HEK293 (cell line): Measurements from ENCODE around the gene TMEM125.

Experiments used
- CTCF ChIA-PET: fragments of 350-600 bp; formaldehyde crosslinking; extraction: SDS; loops from one replicate; lab custom pipeline; 2021; ENCODE audit warnings: antibody characterized with exemption; lab: Yijun Ruan, JAX
- POLR2A ChIA-PET: fragments of 300-600 bp; formaldehyde crosslinking; extraction: SDS; loops from one replicate; lab custom pipeline; 2020; ENCODE audit warnings: antibody characterized with exemption, inconsistent platforms; lab: Yijun Ruan, JAX
- H3K27ac ChIP-seq: fragments of 200-500 bp; sonication (Bioruptor generic); 2 replicates; pipeline ENCODE4 v1.5.1; 2014; ENCODE audit warnings: low read depth, low read length, control low read depth, inconsistent platforms; ENCODE audit errors: extremely low read depth
- H3K36me3 ChIP-seq, 2 experiments: fragments of 200-500 bp in 1 of 2; sonication (Bioruptor generic) in 1 of 2; 1 replicate in 1 of 2; 2 replicates in 1 of 2; pipeline ENCODE4 v1.5.1; 2014 to 2017; ENCODE audit warnings: inconsistent platforms in 2 of 2, low read length in 2 of 2; ENCODE audit not compliant: control insufficient read depth in 2 of 2, insufficient read depth in 1 of 2
- H3K4me1 ChIP-seq: fragments of 200-500 bp; sonication (Bioruptor generic); 2 replicates; pipeline ENCODE4 v1.5.1; 2014; ENCODE audit warnings: mild to moderate bottlenecking, low read length, inconsistent platforms; ENCODE audit not compliant: control insufficient read depth, insufficient read depth
- H3K4me3 ChIP-seq: 2 replicates; pipeline ENCODE4 v1.5.1; 2011; ENCODE audit warnings: low read depth, mild to moderate bottlenecking, control low read depth, low read length, moderate library complexity
- H3K9me3 ChIP-seq: fragments of 200-500 bp; sonication (Bioruptor generic); 2 replicates; pipeline ENCODE4 v1.5.1; 2014; ENCODE audit warnings: low read depth, low read length, inconsistent platforms; ENCODE audit not compliant: control insufficient read depth, insufficient read depth
- BCL6B ChIP-seq: fragments of 450-650 bp; formaldehyde crosslinking; IDR thresholded peaks from 2 replicates; pipeline ENCODE4 v1.5.1; 2017; ENCODE audit warnings: missing biosample characterization, missing genetic modification characterization
- CTCF ChIP-seq: fragments of 450-650 bp; formaldehyde crosslinking; IDR thresholded peaks from 2 replicates; pipeline ENCODE4 v1.5.1; 2016; ENCODE audit warnings: missing biosample characterization, missing genetic modification characterization
- FEZF1 ChIP-seq: fragments of 450-650 bp; formaldehyde crosslinking; IDR thresholded peaks from 2 replicates; pipeline ENCODE4 v1.5.1; 2016; ENCODE audit warnings: missing biosample characterization, missing genetic modification characterization
- GLIS2 ChIP-seq: fragments of 450-650 bp; formaldehyde crosslinking; IDR thresholded peaks from 2 replicates; pipeline ENCODE4 v1.5.1; 2016; ENCODE audit warnings: missing biosample characterization, missing genetic modification characterization
- HOXC10 ChIP-seq: sonication (generic); formaldehyde crosslinking; IDR thresholded peaks from 2 replicates; pipeline ENCODE4 v1.8.1; 2023; ENCODE audit warnings: mild to moderate bottlenecking, missing genetic modification reagents
- KLF9 ChIP-seq: fragments of 450-650 bp; formaldehyde crosslinking; IDR thresholded peaks from 2 replicates; pipeline ENCODE4 v1.5.1; 2016; ENCODE audit warnings: missing biosample characterization, missing genetic modification characterization, low read depth
- SCRT2 ChIP-seq: fragments of 450-650 bp; formaldehyde crosslinking; IDR thresholded peaks from 2 replicates; pipeline ENCODE4 v1.5.1; 2016; ENCODE audit warnings: missing biosample characterization, missing genetic modification characterization
- TRIM28 ChIP-seq: IDR thresholded peaks from 2 replicates; pipeline ENCODE4 v1.6.1; 2011; ENCODE audit warnings: low read length, control low read depth, borderline replicate concordance
- ZBTB10 ChIP-seq: fragments of 450-650 bp; formaldehyde crosslinking; IDR thresholded peaks from 2 replicates; pipeline ENCODE4 v1.5.1; 2016; ENCODE audit warnings: missing biosample characterization, missing genetic modification characterization
- ZBTB26 ChIP-seq: fragments of 450-650 bp; formaldehyde crosslinking; optimal IDR thresholded peaks from 2 replicates; pipeline ENCODE3; 2016; ENCODE audit warnings: missing biosample characterization, mild to moderate bottlenecking, missing genetic modification characterization
- ZBTB8A ChIP-seq: fragments of 450-650 bp; formaldehyde crosslinking; IDR thresholded peaks from 2 replicates; pipeline ENCODE4 v1.5.1; 2016; ENCODE audit warnings: missing biosample characterization, missing genetic modification characterization
- ZIC2 ChIP-seq: fragments of 450-650 bp; formaldehyde crosslinking; IDR thresholded peaks from 2 replicates; pipeline ENCODE4 v1.5.1; 2016; ENCODE audit warnings: missing biosample characterization, missing genetic modification characterization
- ZNF10 ChIP-seq: fragments of 450-650 bp; formaldehyde crosslinking; IDR thresholded peaks from 2 replicates; pipeline ENCODE4 v1.5.1; 2017; ENCODE audit warnings: missing biosample characterization, missing genetic modification characterization
- ZNF132 ChIP-seq: fragments of 450-650 bp; formaldehyde crosslinking; IDR thresholded peaks from 2 replicates; pipeline ENCODE4 v1.5.1; 2017; ENCODE audit warnings: missing biosample characterization, missing genetic modification characterization, borderline replicate concordance
- ZNF138 ChIP-seq: fragments of 450-650 bp; formaldehyde crosslinking; IDR thresholded peaks from 2 replicates; pipeline ENCODE4 v1.5.1; 2016; ENCODE audit warnings: missing biosample characterization, missing genetic modification characterization, borderline replicate concordance
- ZNF169 ChIP-seq: fragments of 450-650 bp; formaldehyde crosslinking; IDR thresholded peaks from 2 replicates; pipeline ENCODE4 v1.5.1; 2016; ENCODE audit warnings: missing biosample characterization, missing genetic modification characterization
- ZNF184 ChIP-seq: fragments of 450-650 bp; IDR thresholded peaks from 2 replicates; pipeline ENCODE4 v1.5.1; 2018; ENCODE audit warnings: missing biosample characterization, mild to moderate bottlenecking, missing genetic modification characterization
- ZNF211 ChIP-seq: fragments of 450-650 bp; formaldehyde crosslinking; IDR thresholded peaks from 2 replicates; pipeline ENCODE4 v1.5.1; 2016; ENCODE audit warnings: low read depth, missing biosample characterization, missing genetic modification characterization
- ZNF302 ChIP-seq: fragments of 450-650 bp; formaldehyde crosslinking; IDR thresholded peaks from 2 replicates; pipeline ENCODE4 v1.5.1; 2016; ENCODE audit warnings: missing biosample characterization, missing genetic modification characterization, low read depth
- ZNF362 ChIP-seq: fragments of 450-650 bp; formaldehyde crosslinking; IDR thresholded peaks from 2 replicates; pipeline ENCODE4 v1.5.1; 2016; ENCODE audit warnings: missing biosample characterization, missing genetic modification characterization
- ZNF404 ChIP-seq: fragments of 450-650 bp; formaldehyde crosslinking; IDR thresholded peaks from 2 replicates; pipeline ENCODE4 v1.5.1; 2017; ENCODE audit warnings: missing biosample characterization, missing genetic modification characterization
- ZNF416 ChIP-seq: fragments of 450-650 bp; formaldehyde crosslinking; IDR thresholded peaks from 2 replicates; pipeline ENCODE4 v1.5.1; 2016; ENCODE audit warnings: missing biosample characterization, missing genetic modification characterization
- ZNF449 ChIP-seq: fragments of 450-650 bp; formaldehyde crosslinking; IDR thresholded peaks from 2 replicates; pipeline ENCODE4 v1.5.1; 2017; ENCODE audit warnings: missing biosample characterization, mild to moderate bottlenecking, missing genetic modification characterization, moderate library complexity
- ZNF530 ChIP-seq: fragments of 450-650 bp; formaldehyde crosslinking; IDR thresholded peaks from 2 replicates; pipeline ENCODE4 v1.5.1; 2016; ENCODE audit warnings: low read depth, missing biosample characterization, missing genetic modification characterization
- ZNF560 ChIP-seq: fragments of 450-650 bp; formaldehyde crosslinking; IDR thresholded peaks from 2 replicates; pipeline ENCODE4 v1.5.1; 2017; ENCODE audit warnings: missing biosample characterization, missing genetic modification characterization, borderline replicate concordance
- ZNF658 ChIP-seq: fragments of 450-650 bp; formaldehyde crosslinking; IDR thresholded peaks from 2 replicates; pipeline ENCODE4; 2016; ENCODE audit warnings: missing biosample characterization, missing genetic modification characterization
- ZNF664 ChIP-seq: fragments of 450-650 bp; formaldehyde crosslinking; IDR thresholded peaks from 2 replicates; pipeline ENCODE4 v1.5.1; 2016; ENCODE audit warnings: missing biosample characterization, missing genetic modification characterization
- ZNF791 ChIP-seq: fragments of 450-650 bp; formaldehyde crosslinking; IDR thresholded peaks from 2 replicates; pipeline ENCODE4 v1.5.1; 2016; ENCODE audit warnings: missing biosample characterization, missing genetic modification characterization

TMEM125 gene

GRCh38 chr1:43279161-43279560, 9.4 kb downstream of the TMEM125 start:
- no peak overlapping the region for H3K4me3 ChIP-seq
- TF ChIP-seq ZNF664 (no peak), ZIC2 (tag by site-specific recombination) (no peak), BCL6B (tag by site-specific recombination) (no peak), ZNF132 (tag by site-specific recombination) (no peak), ZNF560 (tag by site-specific recombination) (no peak), ZBTB8A (tag by site-specific recombination) (no peak), ZNF169 (tag by site-specific recombination) (no peak), ZNF10 (tag by site-specific recombination) (no peak), ZNF302 (tag by site-specific recombination) (no peak), ZNF404 (tag by site-specific recombination) (no peak), ZNF530 (tag by site-specific recombination) (no peak), ZBTB10 (tag by site-specific recombination) (no peak), GLIS2 (tag by site-specific recombination) (no peak), ZNF658 (tag by site-specific recombination) (no peak), ZNF362 (tag by site-specific recombination) (no peak), ZBTB26 (tag by site-specific recombination) (no peak), CTCF (tag by site-specific recombination) (no peak), TRIM28 (no peak)
- no peaks in the 10 kb centered on the region for H3K9me3 ChIP-seq
- no peaks in the 10 kb centered on the region for H3K36me3 ChIP-seq
- POLR2A ChIA-PET: no interaction called here
- H3K27ac ChIP-seq: no peak overlapping the region
- CTCF ChIA-PET: no interaction called here
- H3K4me1 ChIP-seq: no peaks in the 10 kb centered on the region

- Histone ChIP-seq H3K4me3 (no peak overlapping the region), H3K4me1 (no peaks in the 10 kb centered on the region), H3K36me3 (no peaks in the 10 kb centered on the region), H3K27ac (no peak overlapping the region), H3K9me3 (no peaks in the 10 kb centered on the region)
- CTCF ChIA-PET: no interaction called here
- POLR2A ChIA-PET: no interaction called here
- TF ChIP-seq ZNF211 (tag by site-specific recombination) (no peak), FEZF1 (tag by site-specific recombination) (no peak), HOXC10 (CRISPR knock-in tag) (no peak), ZNF449 (tag by site-specific recombination) (no peak), ZNF416 (tag by site-specific recombination) (no peak), ZNF791 (tag by site-specific recombination) (no peak), ZNF138 (tag by site-specific recombination) (no peak), ZNF184 (tag by site-specific recombination) (no peak), GLIS2 (tag by site-specific recombination) (no peak), SCRT2 (tag by site-specific recombination) (no peak), KLF9 (tag by site-specific recombination) (no peak)
These were observed 9.9 kb downstream of the TMEM125 start for GRCh38 chr1:43279666-43280065.
